Stimulated activated CD4-positive, alpha-beta T cell treated with anti-CD3 and anti-CD28 coated beads, Interleukin-1b, Interleukin-23, amount 100 ng/mL, for 4 hours (primary cell): ENCODE results near the gene HDLBP.
"Not testable (repeated sequence)": the region's sequence is repeated elsewhere in the genome, so short reads cannot be mapped to it uniquely, and the experiment has no call there.

Experiments
- DNase-seq, 2 donors: peaks; one replicate each; pipeline ENCODE4 v3.0.0-alpha.2; 2020; ENCODE audit warnings: low read depth in 2 of 2

Gene HDLBP

DNA sequence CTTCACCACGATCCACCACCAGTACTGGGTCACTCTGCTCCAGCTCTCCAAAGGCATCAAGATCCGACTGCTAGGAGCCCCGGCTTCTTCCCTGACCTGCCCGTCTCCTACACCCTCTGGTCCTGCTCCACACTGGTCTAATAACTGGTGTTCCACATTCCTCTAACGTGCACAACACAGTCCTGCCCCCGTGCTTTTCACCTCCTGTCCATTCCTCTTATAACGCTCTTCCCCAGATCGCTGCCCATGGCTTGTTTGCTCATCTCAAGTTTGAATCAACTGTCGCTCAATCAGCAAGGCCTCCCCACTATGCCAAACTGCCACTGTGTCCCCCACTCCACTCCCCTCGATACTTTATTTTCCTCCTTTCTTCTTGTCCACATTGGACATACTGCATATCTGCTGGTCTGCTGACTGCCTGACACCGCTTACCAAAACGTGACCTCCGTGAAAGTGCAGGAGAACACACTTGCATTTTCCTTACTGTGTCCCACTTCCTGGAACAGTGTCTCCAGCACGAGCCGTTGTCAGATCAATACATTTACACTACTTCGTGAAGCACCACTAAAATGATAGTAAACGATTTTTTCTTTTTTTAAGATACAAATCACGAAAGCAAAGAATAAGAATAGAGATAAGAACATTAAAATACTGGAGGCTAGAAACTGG, 6.5 kb downstream of the HDLBP start:
- DNase-seq = no peak

DNA sequence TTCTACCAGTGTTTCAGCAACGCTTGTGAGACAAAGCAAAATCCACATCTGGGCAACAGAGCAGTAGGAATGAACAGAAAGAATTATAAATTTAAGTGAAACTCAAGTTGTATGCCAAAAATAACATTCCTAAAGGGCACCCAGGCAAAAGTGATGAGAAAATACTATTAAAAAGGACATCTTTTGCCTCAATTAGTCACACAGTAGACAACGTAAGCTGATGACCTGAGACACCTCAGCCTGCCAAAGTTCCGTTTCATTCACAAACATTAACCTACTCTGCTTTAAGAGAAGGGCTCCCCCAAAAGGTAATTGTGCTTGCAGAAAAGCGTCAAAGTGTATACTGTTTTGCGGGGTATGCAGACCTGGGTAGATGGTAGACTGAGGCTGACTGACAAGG, 7.2 kb downstream of the HDLBP start:
- no peak for DNase-seq

DNA sequence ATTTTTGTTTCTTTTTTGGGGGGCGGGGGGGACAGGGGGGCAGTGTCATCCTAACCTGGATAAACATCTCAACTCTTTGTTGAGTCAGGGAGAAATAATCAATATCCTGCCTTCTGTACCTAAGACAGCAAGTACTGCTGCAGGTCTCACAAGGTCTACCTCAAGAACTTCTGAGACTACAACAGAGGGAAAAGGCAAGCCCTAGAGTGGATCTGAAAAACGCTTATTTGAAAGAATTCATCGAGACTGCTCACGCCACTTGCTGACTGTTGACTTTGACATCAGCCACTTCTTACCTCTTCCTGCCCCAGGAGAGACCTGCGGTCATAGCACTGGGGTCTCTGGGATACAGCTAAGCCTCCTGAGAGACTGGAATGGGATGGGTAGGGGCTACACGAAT, 8.4 kb downstream of the HDLBP start:
- DNase-seq = no peak

DNA sequence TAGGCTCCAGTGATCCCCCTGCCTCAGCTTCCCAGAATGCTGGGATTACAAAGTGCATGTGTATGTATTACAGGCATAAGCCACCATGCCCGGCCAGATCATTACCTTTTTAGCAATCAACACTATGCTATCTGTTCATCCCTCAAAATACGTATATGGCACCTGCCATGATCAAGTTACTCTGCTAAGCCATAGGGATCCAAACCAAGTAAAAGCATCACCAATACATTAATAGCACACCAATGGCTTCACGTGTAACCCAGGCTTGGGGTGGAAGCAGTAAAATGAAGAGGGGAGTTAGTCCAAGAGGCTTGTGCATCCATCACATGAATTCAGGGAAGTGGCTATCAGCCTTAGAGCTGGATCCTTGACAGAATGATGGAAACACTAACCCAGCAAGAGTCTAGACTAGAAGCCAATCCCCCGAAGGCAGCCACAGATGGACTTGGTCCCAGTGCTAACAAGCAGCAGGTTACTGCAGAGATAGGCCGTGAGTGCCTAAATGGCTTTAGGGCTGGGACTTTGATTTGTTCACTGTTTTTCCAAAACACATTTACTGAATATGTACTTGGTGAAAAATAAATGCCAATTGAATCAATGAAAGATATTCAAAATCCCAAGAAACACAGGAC, 11.3 kb downstream of the HDLBP start:
- DNase-seq = no peak

DNA sequence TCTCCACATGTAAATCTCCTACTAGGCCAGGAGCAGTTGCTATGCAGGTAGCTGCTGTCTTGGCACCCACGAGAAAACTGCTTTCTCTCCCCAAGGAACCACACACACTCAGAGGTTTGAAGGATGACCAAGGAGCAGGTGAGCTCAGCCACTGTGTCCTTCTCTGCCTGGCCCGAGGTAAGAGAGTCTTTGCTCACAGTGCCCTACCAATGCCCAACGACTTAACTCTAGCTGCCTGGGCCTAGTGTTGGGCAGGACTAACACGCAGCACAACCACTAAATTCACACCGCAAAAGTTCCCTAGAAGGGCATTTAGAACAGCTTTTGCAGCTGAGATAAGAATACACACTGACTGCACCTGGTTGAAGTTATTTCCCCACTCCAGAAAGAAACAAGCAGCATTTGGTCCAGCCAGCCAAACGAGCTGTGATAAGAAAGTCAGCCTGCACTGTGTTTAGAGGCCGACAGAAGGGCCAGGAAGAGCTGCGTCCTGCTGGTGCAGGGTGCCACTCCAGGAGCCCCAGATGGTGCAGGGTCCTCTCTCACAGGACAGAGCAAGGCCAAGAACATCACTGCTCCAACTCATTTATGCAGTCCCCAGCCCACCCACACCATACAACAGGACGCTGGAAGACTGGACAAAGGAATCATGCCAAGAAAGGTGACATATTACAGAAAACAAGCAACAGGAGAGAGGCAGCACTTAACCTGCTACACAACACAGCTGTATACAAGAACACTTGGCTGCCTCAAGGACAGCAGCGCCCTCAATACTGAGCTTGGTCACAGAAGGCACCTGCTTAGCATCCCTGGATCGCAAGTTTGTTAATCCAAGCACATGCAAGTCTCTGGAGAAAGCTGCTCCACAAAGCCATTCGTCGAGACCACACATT, 12.5 kb downstream of the HDLBP start:
- DNase-seq = no peak

DNA sequence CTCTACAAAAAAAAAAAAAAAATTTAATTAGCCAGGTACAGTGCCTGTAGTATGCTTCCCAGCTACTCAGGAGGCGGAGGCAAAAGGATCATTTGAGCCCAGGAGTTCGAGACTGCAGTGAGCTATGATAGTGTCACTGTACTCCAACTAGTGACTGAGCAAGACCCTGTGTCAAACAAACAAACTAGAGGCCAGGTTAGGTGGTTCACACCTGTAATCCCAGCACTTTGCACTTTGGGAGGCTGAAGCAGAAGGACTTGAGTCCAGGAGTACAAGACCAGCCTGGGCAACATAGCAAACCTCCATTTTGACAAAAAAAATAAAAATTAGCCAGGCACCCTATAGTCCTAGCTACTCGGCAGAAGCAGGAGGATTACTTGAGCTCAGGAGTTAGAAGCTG, 13.4 kb downstream of the HDLBP start:
- DNase-seq = no peak

DNA sequence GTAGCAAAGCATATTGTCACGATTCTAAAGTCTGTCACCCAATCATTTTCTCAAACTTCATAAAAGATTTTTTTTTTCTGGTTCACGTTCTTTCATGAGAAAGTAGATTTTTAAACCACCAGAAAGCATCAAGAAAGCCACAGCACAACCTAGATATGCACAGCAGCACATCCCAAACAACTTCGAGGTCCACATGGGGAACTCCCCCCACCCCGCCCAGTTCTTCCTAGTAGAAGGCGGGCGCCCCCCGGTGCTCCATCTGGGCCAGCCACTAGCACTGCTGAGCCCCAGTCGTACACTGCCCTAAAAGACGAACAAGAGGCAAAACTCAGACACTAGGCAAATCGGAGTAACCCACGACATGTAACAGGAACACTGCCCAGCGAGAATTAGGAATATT, 15.5 kb downstream of the HDLBP start:
- DNase-seq = peak in 1 of 2 donors; percentile 11

DNA sequence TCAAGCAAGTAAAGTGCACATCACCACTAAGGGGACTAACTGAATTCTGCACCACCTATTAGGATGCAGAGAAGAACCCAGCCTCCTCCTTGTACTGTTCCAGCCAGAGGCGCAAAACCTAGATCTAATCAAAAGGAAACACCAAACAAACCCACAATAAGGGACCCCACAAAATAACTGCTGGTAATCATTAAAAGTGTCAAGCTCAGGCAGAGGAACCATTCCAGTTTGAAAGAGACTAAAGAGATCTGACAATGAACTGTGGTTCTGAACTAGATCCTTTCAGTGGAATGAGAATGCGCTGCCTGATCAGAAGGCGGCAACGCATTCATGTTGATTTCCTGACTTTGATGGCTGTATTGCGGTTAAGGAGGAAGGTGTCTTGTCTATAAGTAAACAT, 16.8 kb downstream of the HDLBP start:
- no peak for DNase-seq

DNA sequence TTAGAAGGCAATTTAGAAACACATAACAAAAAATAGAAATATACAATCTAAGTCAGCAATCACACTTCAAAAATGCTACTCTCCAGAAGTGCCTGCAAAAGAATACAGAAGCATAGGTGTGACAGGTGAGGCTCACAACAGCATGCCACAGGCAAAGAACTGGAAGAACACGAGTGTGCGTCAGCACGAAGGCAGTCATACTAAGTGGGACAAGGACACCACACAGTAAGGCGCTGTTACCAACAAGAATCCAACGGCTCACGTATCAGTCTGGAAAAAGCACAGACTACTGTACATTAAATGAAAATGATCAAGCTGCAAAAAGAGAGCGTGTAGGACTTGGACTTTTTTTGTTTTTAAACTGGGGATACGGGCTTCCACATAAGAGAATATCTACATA, 18.7 kb downstream of the HDLBP start:
- no peak for DNase-seq

DNA sequence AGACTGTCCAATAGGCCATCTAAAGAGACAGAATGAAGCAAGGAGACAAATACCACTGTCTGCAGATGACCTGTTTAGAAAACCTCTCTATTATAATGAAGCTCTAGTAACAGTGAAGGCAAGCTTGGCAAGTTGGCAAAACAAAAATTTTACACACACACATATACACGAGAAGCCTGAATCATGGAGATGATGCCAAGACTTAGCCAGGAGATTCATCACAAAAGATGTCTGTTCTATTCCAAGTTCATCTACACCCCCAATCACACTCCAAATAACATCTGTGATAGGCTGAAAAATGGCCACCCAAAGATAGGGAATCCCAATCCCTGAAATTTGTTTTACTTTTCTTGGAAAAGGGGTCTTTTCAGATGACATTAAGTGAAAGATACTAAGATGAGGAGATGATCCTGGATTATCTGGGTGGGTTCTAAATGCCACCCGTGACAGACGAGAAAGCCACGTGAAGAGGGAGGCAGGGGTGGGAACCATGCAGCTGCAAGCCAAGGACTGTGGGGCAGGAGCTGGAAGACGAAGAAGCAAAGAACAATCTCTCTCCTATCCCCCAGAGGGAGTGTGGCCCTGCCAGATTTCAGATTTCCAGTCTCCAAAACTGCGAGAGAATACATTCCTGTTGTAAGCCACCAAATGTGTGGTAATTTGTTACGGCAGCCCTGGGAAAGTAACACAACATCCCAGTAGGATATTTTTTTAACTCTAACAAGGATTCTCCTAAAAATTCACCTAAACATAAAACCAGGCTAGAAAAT, 20.0 kb downstream of the HDLBP start:
- no peak for DNase-seq

DNA sequence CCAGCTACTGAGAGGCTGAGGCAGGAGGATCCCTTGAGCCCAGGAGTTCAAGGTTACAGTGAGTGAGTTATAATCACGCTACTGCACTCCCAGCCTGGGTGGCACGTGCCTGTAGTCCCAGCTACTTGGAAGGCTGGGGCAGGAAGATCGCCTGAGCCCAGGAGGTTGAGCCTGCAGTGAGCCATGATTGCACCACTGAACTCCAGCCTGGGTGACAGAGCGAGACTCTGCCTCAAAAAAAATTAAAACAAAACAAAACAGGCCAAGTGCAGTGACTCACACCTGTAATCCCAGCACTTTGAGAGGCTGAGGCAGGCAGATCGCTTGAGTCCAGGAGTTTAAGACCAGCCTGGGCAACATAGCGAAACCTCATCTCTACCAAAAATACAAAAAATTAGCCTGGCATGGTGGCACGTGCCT, 22.1 kb downstream of the HDLBP start:
- not testable (repeated sequence) for DNase-seq

DNA sequence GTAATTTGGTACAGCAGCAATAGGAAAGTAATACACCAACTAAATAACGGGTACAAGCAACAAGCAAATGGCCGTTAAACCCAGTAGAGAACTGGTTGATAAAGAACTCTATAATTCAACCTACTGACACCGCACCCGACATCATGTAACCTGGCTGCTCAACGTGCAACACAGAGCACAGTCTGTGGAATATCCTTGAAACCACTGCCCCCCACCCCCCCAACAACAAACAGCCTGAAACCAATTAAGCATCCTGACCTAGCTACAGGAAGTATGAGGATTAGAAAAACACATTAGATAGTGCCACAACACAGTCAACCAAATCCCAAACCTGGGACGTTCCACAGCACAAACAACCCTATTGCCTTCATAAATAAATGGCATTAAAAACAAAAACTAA, 23.5 kb downstream of the HDLBP start:
- DNase-seq = no peak

DNA sequence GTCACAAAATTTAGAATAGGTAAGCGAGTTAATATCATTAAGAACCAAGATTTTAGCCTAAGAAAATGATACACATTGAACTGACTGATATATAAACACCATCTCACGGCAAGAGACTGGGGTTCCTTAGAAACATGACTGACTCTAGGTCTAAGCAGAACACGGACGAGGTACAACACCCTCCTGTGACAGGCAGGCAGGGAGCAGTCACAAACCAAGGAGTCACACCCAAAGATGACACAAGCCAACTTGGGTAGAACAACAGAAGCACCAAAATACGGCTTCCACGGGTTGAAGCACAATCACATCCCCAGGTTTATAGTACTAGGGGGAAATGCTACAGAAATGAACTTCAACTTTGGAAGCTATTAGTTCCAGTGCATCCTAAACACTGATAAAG, 24.3 kb downstream of the HDLBP start:
- DNase-seq = no peak

DNA sequence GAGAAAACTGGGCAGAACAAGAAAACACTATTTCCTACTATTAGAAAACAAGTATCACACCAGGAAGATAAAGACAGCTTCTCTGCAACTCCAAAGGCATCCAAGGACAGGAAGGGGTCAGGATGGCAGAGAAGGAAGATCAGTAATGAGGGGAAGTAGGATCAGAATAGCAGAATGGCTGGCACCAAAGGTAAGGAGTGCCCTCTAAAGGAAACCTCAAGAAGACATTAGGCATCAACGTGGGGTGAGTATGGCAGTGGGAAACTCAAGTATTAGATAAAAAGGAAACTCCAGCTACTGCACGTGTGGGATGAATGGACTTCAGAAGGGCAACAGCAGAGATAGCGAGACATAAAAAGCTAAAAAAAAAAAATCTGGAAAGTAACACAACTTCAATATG, 25.9 kb downstream of the HDLBP start:
- DNase-seq = no peak

DNA sequence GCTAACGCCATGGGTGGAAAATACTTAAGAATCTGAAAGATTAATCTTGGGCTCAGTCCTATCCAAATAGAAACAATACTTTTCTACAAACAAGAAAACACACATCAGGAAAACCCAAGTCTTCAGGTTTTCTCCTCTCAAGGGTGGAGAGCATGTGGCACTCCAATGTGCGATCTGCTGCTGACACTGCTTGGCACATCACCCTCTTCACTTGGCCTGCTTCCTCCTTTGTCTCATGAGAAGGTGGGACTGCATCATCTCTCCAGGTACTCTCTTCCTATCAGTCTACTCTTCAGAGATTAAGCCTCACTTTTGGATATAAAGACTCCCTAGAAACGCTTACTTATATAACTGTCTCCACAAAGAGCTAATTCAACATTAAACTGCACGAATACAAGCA, 26.4 kb downstream of the HDLBP start:
- DNase-seq = no peak

DNA sequence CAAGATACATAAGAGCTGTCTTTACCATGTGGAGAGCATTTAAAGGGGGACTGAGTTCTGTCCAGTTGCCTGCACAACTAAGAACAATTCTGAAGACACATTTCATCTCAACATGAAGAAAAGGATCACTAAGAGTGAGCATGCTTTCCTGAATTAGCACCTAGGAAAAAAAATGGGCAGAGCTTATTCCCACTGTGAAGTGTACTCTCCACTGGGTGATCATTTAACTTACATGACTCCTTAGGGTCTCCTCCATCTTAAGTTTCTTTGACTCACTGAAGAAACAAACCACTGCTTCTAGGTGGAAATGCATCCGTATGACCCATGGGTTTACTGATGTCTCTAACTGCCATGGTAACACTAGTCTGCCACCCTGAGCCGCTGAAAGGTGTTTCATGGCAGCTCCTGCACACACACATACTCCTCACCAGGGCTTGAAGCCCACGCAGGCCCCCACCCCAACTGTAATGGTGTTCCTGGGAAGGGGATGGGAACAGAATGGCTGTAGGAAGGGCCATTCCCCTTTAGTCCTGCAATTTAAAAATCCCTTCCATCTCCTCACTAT, 27.1 kb downstream of the HDLBP start:
- DNase-seq = no peak

DNA sequence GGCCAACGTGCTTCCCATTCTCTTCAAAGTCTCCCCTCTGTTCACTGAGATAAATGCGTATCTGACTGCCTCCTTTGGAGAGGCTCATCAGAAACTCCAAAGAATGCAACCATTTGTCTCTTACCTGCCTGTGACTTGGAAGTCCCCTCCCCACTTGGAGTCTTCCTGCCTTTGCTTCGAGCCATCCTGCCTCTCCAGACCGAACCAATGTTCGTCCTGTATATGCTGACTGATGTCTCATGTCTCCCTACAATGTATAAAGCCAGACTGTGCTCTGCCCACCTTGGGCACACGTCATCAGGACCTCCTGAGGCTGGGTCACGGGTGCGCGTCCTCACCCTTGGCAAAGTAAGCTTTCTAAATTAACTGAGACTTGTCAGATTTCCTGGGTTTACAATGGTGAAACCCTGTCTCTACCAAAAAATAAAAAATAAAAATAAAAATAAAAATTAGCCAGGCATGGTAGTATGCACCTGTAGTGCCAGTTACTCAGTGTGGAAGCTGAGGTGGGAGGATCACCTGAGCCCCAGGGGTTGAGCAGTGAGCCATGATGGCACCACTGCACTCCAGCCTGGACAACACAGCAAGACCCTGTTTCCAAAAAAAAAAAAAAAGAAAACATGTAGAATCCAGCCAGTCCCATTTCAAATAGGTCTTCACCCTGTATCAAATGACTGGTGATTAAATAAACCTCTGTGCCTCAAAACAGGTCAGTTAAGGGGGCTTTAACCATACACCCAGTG, 29.0 kb downstream of the HDLBP start:
- DNase-seq = no peak

DNA sequence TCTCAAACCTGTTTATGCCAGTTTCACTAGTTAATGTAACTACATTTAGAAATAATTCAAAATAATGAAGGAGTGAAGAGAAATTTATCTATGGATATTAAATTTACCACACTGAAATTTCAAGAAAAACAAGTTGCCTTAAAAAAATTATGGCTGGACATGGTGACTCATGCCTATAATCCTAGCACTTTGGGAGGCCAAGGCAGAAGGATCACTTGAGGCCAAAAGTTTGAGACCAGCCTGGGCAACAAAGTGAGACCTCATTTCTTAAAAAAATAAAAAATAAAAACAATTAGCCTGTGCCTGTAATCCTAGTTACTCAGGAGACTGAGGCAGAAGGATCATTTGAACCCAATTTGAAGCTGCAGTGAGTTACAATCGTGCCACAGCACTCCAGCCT, 29.9 kb downstream of the HDLBP start:
- no peak for DNase-seq

DNA sequence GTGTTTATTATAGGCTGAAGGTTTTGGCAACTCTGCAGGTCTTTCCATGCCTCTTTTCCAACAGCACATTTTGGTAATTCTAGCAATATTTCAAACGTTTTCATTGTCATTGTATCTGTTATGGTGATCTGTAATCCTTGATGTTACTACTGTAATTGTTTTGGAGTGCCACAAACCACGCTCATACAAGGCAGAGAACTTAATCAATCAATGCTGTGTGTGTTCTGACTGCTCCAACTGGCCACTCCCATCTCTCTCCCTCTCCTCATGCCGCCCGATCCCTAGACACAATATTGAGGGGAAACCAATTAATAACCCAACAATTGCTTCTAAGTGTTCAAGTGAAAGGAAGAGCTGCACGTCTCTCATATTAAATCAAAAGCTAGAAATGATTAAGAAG, 32.9 kb downstream of the HDLBP start:
- no peak for DNase-seq

DNA sequence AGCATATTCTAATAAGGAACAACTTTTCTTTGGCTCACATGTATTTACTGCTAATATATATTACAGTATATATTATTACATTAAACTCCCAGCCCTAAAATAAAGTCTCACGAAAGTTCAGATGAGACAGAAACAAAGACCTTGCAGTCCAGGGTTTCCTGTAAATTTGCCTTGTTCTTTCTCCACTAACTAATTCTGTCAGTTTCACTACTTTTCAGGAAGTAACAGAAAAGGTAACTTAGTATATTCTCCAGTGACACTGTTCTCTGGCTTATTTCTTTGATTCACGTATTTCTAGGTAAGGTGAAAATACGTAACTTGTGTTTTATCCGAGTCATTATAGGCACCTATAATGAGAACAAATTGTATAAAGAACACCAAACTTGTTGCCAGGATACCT, 35.2 kb downstream of the HDLBP start:
- DNase-seq = no peak

DNA sequence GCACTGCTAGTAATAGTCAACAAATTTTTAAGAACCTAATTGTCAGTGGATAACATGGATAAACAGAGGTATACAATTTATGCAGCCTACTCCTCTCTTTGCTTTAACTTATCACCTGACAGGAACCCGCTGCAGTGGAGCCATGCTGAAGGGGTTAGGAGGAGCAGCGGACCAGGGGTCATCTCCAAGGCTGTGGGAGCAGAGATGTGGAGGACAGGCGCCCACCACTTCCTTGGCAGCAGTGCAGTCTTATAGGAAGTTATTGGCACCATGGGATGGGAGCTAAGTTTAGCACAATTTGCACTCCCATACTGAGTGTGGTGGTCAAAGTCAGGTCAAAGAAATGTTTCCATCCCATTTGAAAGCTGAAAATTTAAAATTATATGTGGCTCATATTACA, 35.6 kb downstream of the HDLBP start:
- DNase-seq = no peak
